HepG2 (cell line): ENCODE results near the gene UBE2D3. TPM values are rescaled to one million over a fixed set of nuclear protein-coding genes. Genes with fewer than 3 reads are reported as not detected.

Source experiments
- ATAC-seq: fragments of 200-7000 bp; cut with Tn5 transposase; 3 replicates; pipeline ENCODE4 v1.9.1; 2020; ENCODE audit warnings: mild to moderate bottlenecking, moderate library complexity
- BruUV-seq: library from RNA; stranded (reverse); fragments of 400-500 nt; replicated peaks from 2 replicates; lab custom pipeline; 2021; lab: Mats Ljungman, UMichigan
- CTCF ChIA-PET: fragments of 300-600 bp; formaldehyde crosslinking; extraction: SDS; loops from one replicate; lab custom pipeline; 2021; ENCODE audit warnings: low total read pairs, inconsistent platforms, low intra/inter-chr PET ratio; lab: Yijun Ruan, JAX
- POLR2A ChIA-PET: fragments of 350-600 bp; sonication (Branson Sonifier 250); formaldehyde crosslinking; loops from one replicate; lab custom pipeline; 2020; ENCODE audit warnings: antibody characterized with exemption, inconsistent platforms; lab: Yijun Ruan, JAX
- DNase-seq: peaks from one replicate; pipeline ENCODE4 v3.0.0-alpha.2; 2015; ENCODE audit warnings: low spot score
- FAIRE-seq: peaks from 3 replicates; lab custom pipeline; 2011; peaks lifted over from hg19 to GRCh38; lab: Jason Lieb, UNC
- H2AFZ ChIP-seq: one replicate; pipeline ENCODE4 v1.6.1; 2011; ENCODE audit warnings: low read length, inconsistent platforms
- H3K27ac ChIP-seq: fragments of 300-600 bp; 3 replicates; pipeline ENCODE4 v1.8.0; 2011; ENCODE audit warnings: mixed run types, mild to moderate bottlenecking, mixed read lengths, low read length, inconsistent platforms; ENCODE audit not compliant: insufficient read depth; ENCODE audit errors: extremely low read length
- H3K27me3 ChIP-seq, 2 experiments: fragments of 200-600 bp in 1 of 2; 2 replicates in 1 of 2; 3 replicates in 1 of 2; pipeline versions ENCODE4 v1.6.0 to v1.8.0; 2011; ENCODE audit warnings: low read length in 2 of 2, mild to moderate bottlenecking in 2 of 2, moderate library complexity in 2 of 2, inconsistent platforms in 1 of 2; ENCODE audit not compliant: insufficient read depth in 2 of 2, control insufficient read depth in 1 of 2
- H3K36me3 ChIP-seq, 2 experiments: fragments of 200-600 bp in 1 of 2; replicated peaks in 1 of 2; 2 replicates in 1 of 2; 3 replicates in 1 of 2; pipeline versions ENCODE4 v1.5.1 to v1.8.0; 2011; ENCODE audit warnings: low read length in 2 of 2, inconsistent platforms in 1 of 2; ENCODE audit not compliant: insufficient read depth in 2 of 2, control insufficient read depth in 1 of 2
- H3K4me1 ChIP-seq: 2 replicates; pipeline ENCODE4 v1.5.1; 2012; ENCODE audit warnings: low read length, inconsistent platforms; ENCODE audit not compliant: insufficient read depth
- H3K4me2 ChIP-seq: 2 replicates; pipeline ENCODE4 v1.6.0; 2011; ENCODE audit warnings: low read depth, low read length, inconsistent platforms
- H3K4me3 ChIP-seq, 3 experiments: fragments of 200-600 bp in 1 of 3; sonication (generic), shearing (Covaris generic) in 1 of 3; replicated peaks in 1 of 3; 2 replicates each; pipeline ENCODE4 v1.5.1; 2011 to 2016; ENCODE audit warnings: low read length in 3 of 3, inconsistent platforms in 2 of 3, low read depth in 2 of 3, mild to moderate bottlenecking in 2 of 3, control low read depth in 1 of 3, mixed read lengths in 1 of 3; ENCODE audit not compliant: insufficient read depth in 1 of 3
- H3K79me2 ChIP-seq: one replicate; pipeline ENCODE4 v1.6.1; 2011; ENCODE audit warnings: low read length, inconsistent platforms; ENCODE audit not compliant: insufficient read depth
- H3K9ac ChIP-seq: 2 replicates; pipeline ENCODE4 v1.6.0; 2011; ENCODE audit warnings: mild to moderate bottlenecking, low read depth, low read length, inconsistent platforms; ENCODE audit not compliant: insufficient read depth
- H3K9me3 ChIP-seq: 2 replicates; pipeline ENCODE4 v1.5.1; 2012; ENCODE audit warnings: mild to moderate bottlenecking, low read length
- H4K20me1 ChIP-seq: 2 replicates; pipeline ENCODE4 v1.6.0; 2011; ENCODE audit warnings: inconsistent platforms, mild to moderate bottlenecking, low read length, moderate library complexity; ENCODE audit not compliant: insufficient read depth
- MBNL3 ChIP-seq: fragments of 250-450 bp; sonication (Bioruptor Pico); conservative IDR thresholded peaks from 2 replicates; pipeline ENCODE4 v1.8.0; 2022; ENCODE audit warnings: mild to moderate bottlenecking, inconsistent platforms
- MED1 ChIP-seq: sonication (generic); formaldehyde crosslinking; IDR thresholded peaks from 2 replicates; pipeline ENCODE4 v1.4.0; 2020; ENCODE audit warnings: missing genetic modification reagents
- MTA1 ChIP-seq: sonication (generic); formaldehyde crosslinking; IDR thresholded peaks from 2 replicates; pipeline ENCODE4 v1.4.0; 2020; ENCODE audit warnings: missing genetic modification reagents, mild to moderate bottlenecking, borderline replicate concordance
- POLR2G ChIP-seq: fragments of 200-400 bp; formaldehyde crosslinking; IDR thresholded peaks from 2 replicates; pipeline ENCODE4 v1.6.1; 2018; ENCODE audit warnings: mild to moderate bottlenecking, low read depth, low read length, moderate library complexity
- RFX1 ChIP-seq: fragments of 450-650 bp; IDR thresholded peaks from 2 replicates; pipeline ENCODE4 v1.6.1; 2017
- SP5 ChIP-seq: IDR thresholded peaks from 2 replicates; pipeline ENCODE4 v1.6.1; 2016; ENCODE audit warnings: low read depth, borderline replicate concordance
- SRSF1 ChIP-seq: fragments of 200-400 bp; formaldehyde crosslinking; optimal IDR thresholded peaks from 2 replicates; pipeline ENCODE3; 2017; ENCODE audit warnings: mild to moderate bottlenecking, low read depth, low read length, moderate library complexity
- ZBTB42 ChIP-seq: sonication (generic); formaldehyde crosslinking; IDR thresholded peaks from 2 replicates; pipeline ENCODE4 v1.5.0; 2020; ENCODE audit warnings: mild to moderate bottlenecking, missing genetic modification reagents
- ZNF138 ChIP-seq: sonication (generic); formaldehyde crosslinking; IDR thresholded peaks from 2 replicates; pipeline ENCODE4 v1.5.0; 2020; ENCODE audit warnings: mild to moderate bottlenecking, low read depth, missing genetic modification reagents
- ZNF160 ChIP-seq: sonication (generic); formaldehyde crosslinking; IDR thresholded peaks from 2 replicates; pipeline ENCODE4 v1.8.0; 2022; ENCODE audit warnings: mild to moderate bottlenecking, inconsistent platforms, missing genetic modification reagents
- ZNF24 ChIP-seq: fragments of 450-650 bp; IDR thresholded peaks from 2 replicates; pipeline ENCODE4 v1.6.1; 2017; ENCODE audit warnings: antibody characterized with exemption, mild to moderate bottlenecking
- ZNF317 ChIP-seq: sonication (generic); formaldehyde crosslinking; IDR thresholded peaks from 2 replicates; pipeline ENCODE4 v1.5.0; 2020; ENCODE audit warnings: mild to moderate bottlenecking, missing genetic modification reagents
- ZNF569 ChIP-seq: sonication (generic); formaldehyde crosslinking; IDR thresholded peaks from 2 replicates; pipeline ENCODE4 v1.5.0; 2020; ENCODE audit warnings: mild to moderate bottlenecking, missing genetic modification reagents, moderate library complexity, borderline replicate concordance
- ZNF747 ChIP-seq: sonication (generic); formaldehyde crosslinking; IDR thresholded peaks from 2 replicates; pipeline ENCODE4 v1.8.1; 2023; ENCODE audit warnings: missing genetic modification reagents, mild to moderate bottlenecking, borderline replicate concordance
- ZNF792 ChIP-seq: IDR thresholded peaks from 2 replicates; pipeline ENCODE4 v1.6.1; 2016
- WGBS: methylation state at CpG from one replicate; pipeline ENCODE4 v1.1.6; 2017; ENCODE audit warnings: low lambda C conversion rate; 5-methylcytosine and 5-hydroxymethylcytosine counted together
- in situ Hi-C: cut with HindIII; loops from 2 replicates; pipeline ENCODE4 v1.10.0; 2017; ENCODE audit warnings: low pct_unique_long_range_greater_than_20kb; ENCODE audit not compliant: extremely low pct_ligation_motif_present
- intact Hi-C: fragments of 100-400 bp; cut with micrococcal nuclease; formaldehyde crosslinking; loops from one replicate; pipeline ENCODE4 v1.10.0; 2022; ENCODE audit not compliant: unreplicated experiment
- polyA plus RNA-seq, 8 experiments: library from polyadenylated mRNA; depleted of rRNA in 3 of 8; stranded (reverse) in 7 of 8; unstranded in 1 of 8; fragments of >200 nt; fragmentation: Illumina TruSeq in 4 of 8; extraction: Trizol in 4 of 8; gene quantifications; 2 replicates each; pipeline versions ENCODE4 v1.2.1 to v1.2.3, GENCODE V29; 2011 to 2016; ENCODE audit warnings: low read depth in 4 of 8, missing spikeins in 1 of 8, mixed read lengths in 1 of 8; ENCODE audit not compliant: insufficient read depth in 1 of 8
- total RNA-seq, 5 experiments: library from RNA; depleted of rRNA; stranded (reverse); fragments of >200 nt; fragmentation: Illumina TruSeq; extraction: Trizol; gene quantifications; 2 replicates each; pipeline ENCODE4 v1.2.3, GENCODE V29; 2016; ENCODE audit warnings: low read depth in 1 of 5
- TF ChIP-seq, protein P1 (sequence below): sonication (generic); formaldehyde crosslinking; IDR thresholded peaks from 2 replicates; pipeline ENCODE4 v1.8.1; 2023; ENCODE audit warnings: mild to moderate bottlenecking, inconsistent platforms, moderate library complexity, missing genetic modification reagents, borderline replicate concordance
- TF ChIP-seq, protein P2 (sequence below): sonication (generic); formaldehyde crosslinking; IDR thresholded peaks from 2 replicates; pipeline ENCODE4 v1.9.0; 2022; ENCODE audit warnings: missing genetic modification reagents, mild to moderate bottlenecking, borderline replicate concordance
- TF ChIP-seq, protein P3 (sequence below): sonication (generic); formaldehyde crosslinking; conservative IDR thresholded peaks from 2 replicates; pipeline ENCODE4 v1.4.0; 2020; ENCODE audit warnings: mild to moderate bottlenecking, missing genetic modification reagents, moderate library complexity

UBE2D3 gene
- total and polyA plus RNA-seq, 2 of the 13 experiments (the other 11 are each of a cell fraction or from before 2014, with no cell fraction given): 224 to 293 TPM

GRCh38 chr4:102868781-102869568 is 41.6 kb upstream of the UBE2D3 start, which contains the start of gene CISD2:
Gene CISD2, plus strand, starts transcription at chr4:102868992. Its CDS starts 93 bp downstream, at chr4:102869085.
- Histone ChIP-seq H3K4me3 (peak within 1 kb of the TSS; percentile 58 to 76 (median 67)), H3K36me3 (no peaks in the 10 kb centered on the region), H3K79me2 (peaks cover 82% of the 10 kb centered on the region), H3K4me2 (peak within 1 kb of the TSS; percentile 84), H4K20me1 (no peaks in the 10 kb centered on the region), H2AFZ (peak within 1 kb of the TSS; percentile 97), H3K4me1 (peaks cover 49% of the 10 kb centered on the region), H3K27ac (peak within 1 kb of the TSS; percentile 98), H3K9me3 (no peaks in the 10 kb centered on the region), H3K27me3 (no peaks in the 10 kb centered on the region), H3K9ac (peak within 1 kb of the TSS; percentile 83)
- in situ Hi-C loops: loop anchor here (5.0 kb wide), 1 partner anchor 42 kb away; the partner anchor contains the start of gene UBE2D3
- BruUV-seq: TSS peak; percentile 64
- intact Hi-C loops: loop anchor here (1.0 kb wide), 1 partner anchor 41 kb away; no protein-coding TSS in a partner anchor
- WGBS: under 1% methylated on average over 39 of the region's 71 CpGs
- no peak for FAIRE-seq
- peak; percentile 78 for DNase-seq
- ATAC-seq: peak; percentile 97
- POLR2A ChIA-PET: interaction anchor here (0.6 to 3.9 kb wide), 22 partner anchors 10 to 427 kb away, joined by 3 to 121 read pairs (median 4); partner anchors contain the start of genes BDH2, NFKB1, SLC9B2 and UBE2D3
- CTCF ChIA-PET: no interaction called here
- TF ChIP-seq ZNF138 (CRISPR knock-in tag) (0 out of 2 replicates have a peak, but pooled peaks have one; percentile 30), SP5 (CRISPR knock-in tag) (peak; percentile 92), ZNF160 (no peak), MBNL3 (CRISPR knock-in tag) (no peak), MED1 (CRISPR knock-in tag) (peak; percentile 37), ZBTB42 (peak; percentile 69; the same call in 1 of the 2 replicates), ZNF317 (peak; percentile 38), POLR2G (peak; percentile 97), RFX1 (no peak), ZNF747 (CRISPR knock-in tag) (0 out of 2 replicates have a peak, but pooled peaks have one; percentile 65), MTA1 (CRISPR knock-in tag) (peak; percentile 95), ZNF24 (no peak), SRSF1 (no peak), ZNF569 (CRISPR knock-in tag) (no peak), ZNF792 (CRISPR knock-in tag) (peak; percentile 51; the same call in 1 of the 2 replicates)
- TF ChIP-seq, protein P1, sequence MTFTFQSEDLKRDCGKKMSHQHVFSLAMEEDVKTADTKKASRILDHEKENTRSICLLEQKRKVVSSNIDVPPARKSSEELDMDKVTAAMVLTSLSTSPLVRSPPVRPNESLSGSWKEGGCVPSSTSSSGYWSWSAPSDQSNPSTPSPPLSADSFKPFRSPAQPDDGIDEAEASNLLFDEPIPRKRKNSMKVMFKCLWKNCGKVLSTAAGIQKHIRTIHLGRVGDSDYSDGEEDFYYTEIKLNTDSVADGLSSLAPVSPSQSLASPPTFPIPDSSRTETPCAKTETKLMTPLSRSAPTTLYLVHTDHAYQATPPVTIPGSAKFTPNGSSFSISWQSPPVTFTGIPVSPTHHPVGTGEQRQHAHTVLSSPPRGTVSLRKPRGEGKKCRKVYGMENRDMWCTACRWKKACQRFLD: peak; percentile 95; the same call in 1 of the 2 replicates
- TF ChIP-seq, protein P2, sequence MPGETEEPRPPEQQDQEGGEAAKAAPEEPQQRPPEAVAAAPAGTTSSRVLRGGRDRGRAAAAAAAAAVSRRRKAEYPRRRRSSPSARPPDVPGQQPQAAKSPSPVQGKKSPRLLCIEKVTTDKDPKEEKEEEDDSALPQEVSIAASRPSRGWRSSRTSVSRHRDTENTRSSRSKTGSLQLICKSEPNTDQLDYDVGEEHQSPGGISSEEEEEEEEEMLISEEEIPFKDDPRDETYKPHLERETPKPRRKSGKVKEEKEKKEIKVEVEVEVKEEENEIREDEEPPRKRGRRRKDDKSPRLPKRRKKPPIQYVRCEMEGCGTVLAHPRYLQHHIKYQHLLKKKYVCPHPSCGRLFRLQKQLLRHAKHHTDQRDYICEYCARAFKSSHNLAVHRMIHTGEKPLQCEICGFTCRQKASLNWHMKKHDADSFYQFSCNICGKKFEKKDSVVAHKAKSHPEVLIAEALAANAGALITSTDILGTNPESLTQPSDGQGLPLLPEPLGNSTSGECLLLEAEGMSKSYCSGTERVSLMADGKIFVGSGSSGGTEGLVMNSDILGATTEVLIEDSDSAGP (CRISPR knock-in tag): peak; percentile 78; the same call in 1 of the 2 replicates
- TF ChIP-seq, protein P3, sequence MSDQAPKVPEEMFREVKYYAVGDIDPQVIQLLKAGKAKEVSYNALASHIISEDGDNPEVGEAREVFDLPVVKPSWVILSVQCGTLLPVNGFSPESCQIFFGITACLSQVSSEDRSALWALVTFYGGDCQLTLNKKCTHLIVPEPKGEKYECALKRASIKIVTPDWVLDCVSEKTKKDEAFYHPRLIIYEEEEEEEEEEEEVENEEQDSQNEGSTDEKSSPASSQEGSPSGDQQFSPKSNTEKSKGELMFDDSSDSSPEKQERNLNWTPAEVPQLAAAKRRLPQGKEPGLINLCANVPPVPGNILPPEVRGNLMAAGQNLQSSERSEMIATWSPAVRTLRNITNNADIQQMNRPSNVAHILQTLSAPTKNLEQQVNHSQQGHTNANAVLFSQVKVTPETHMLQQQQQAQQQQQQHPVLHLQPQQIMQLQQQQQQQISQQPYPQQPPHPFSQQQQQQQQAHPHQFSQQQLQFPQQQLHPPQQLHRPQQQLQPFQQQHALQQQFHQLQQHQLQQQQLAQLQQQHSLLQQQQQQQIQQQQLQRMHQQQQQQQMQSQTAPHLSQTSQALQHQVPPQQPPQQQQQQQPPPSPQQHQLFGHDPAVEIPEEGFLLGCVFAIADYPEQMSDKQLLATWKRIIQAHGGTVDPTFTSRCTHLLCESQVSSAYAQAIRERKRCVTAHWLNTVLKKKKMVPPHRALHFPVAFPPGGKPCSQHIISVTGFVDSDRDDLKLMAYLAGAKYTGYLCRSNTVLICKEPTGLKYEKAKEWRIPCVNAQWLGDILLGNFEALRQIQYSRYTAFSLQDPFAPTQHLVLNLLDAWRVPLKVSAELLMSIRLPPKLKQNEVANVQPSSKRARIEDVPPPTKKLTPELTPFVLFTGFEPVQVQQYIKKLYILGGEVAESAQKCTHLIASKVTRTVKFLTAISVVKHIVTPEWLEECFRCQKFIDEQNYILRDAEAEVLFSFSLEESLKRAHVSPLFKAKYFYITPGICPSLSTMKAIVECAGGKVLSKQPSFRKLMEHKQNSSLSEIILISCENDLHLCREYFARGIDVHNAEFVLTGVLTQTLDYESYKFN (CRISPR knock-in tag): peak; percentile 59
